Endodermal cell (in vitro differentiated cells): ENCODE results near the gene NPLOC4. TPM values are rescaled to one million over a fixed set of nuclear protein-coding genes. Genes with fewer than 3 reads are reported as not detected.

Experiments used
- DNase-seq: peaks from one replicate; pipeline ENCODE4 v3.0.0-alpha.2; 2017
- H3K27ac ChIP-seq: 2 replicates; pipeline ENCODE4 v1.5.1; 2013; ENCODE audit warnings: mild to moderate bottlenecking, low read depth, low read length, moderate library complexity
- H3K27me3 ChIP-seq: 2 replicates; pipeline ENCODE4 v1.6.1; 2013; ENCODE audit warnings: mild to moderate bottlenecking, low read length, moderate library complexity; ENCODE audit not compliant: insufficient read depth, control insufficient read depth, poor library complexity, severe bottlenecking
- H3K36me3 ChIP-seq: 2 replicates; pipeline ENCODE4 v1.7.0; 2013; ENCODE audit warnings: mild to moderate bottlenecking, low read length, moderate library complexity; ENCODE audit not compliant: control insufficient read depth, insufficient read depth
- H3K4me1 ChIP-seq: one replicate; pipeline ENCODE4 v1.7.0; 2013; ENCODE audit warnings: low read length; ENCODE audit not compliant: control insufficient read depth, insufficient read depth
- H3K4me3 ChIP-seq: 2 replicates; pipeline ENCODE4 v1.5.1; 2013; ENCODE audit warnings: mild to moderate bottlenecking, low read length, moderate library complexity
- H3K9ac ChIP-seq: 2 replicates; pipeline ENCODE4 v1.6.1; 2013; ENCODE audit warnings: mild to moderate bottlenecking, low read length, moderate library complexity; ENCODE audit not compliant: poor library complexity, severe bottlenecking; ENCODE audit errors: extremely low read depth
- H3K9me3 ChIP-seq: 2 replicates; pipeline ENCODE4 v1.6.1; 2013; ENCODE audit warnings: mild to moderate bottlenecking, low read length, moderate library complexity; ENCODE audit not compliant: control insufficient read depth
- H3K27ac Mint-ChIP-seq: 2 replicates; pipeline ENCODE4 v1.8.0; 2020; ENCODE audit warnings: mixed read lengths
- H3K27me3 Mint-ChIP-seq: 2 replicates; pipeline ENCODE4 v1.8.0; 2021; ENCODE audit warnings: mild to moderate bottlenecking, mixed read lengths; ENCODE audit not compliant: insufficient read depth
- H3K36me3 Mint-ChIP-seq: 2 replicates; pipeline ENCODE4 v1.8.0; 2020; ENCODE audit warnings: low read depth, mixed read lengths
- H3K4me1 Mint-ChIP-seq: 2 replicates; pipeline ENCODE4 v1.8.0; 2020; ENCODE audit warnings: mixed read lengths
- H3K4me3 Mint-ChIP-seq: 2 replicates; pipeline ENCODE4 v1.8.0; 2020; ENCODE audit warnings: mild to moderate bottlenecking, moderate library complexity, mixed read lengths
- H3K9me3 Mint-ChIP-seq: 2 replicates; pipeline ENCODE4 v1.8.0; 2020; ENCODE audit warnings: mild to moderate bottlenecking, mixed read lengths
- CTCF ChIP-seq: fragments of 200-600 bp; sonication (generic); conservative IDR thresholded peaks from 2 replicates; pipeline ENCODE4 v1.5.0; 2021; ENCODE audit warnings: antibody characterized with exemption, mild to moderate bottlenecking
- WGBS, 2 experiments: methylation state at CpG; one replicate each; pipeline versions ENCODE4 v1.1.5 to v1.1.7; 2013; ENCODE audit warnings: missing lambda C conversion rate in 2 of 2, mixed read lengths in 1 of 2; ENCODE audit not compliant: insufficient coverage in 1 of 2, insufficient read length in 1 of 2; 5-methylcytosine and 5-hydroxymethylcytosine counted together
- total RNA-seq, 2 donors: library from RNA; stranded (reverse); fragmentation: NEBNext Ultra II Directional in 1 of 2; extraction: Animal tissue kit (Norgen Biotek cat#: 25700) in 1 of 2; gene quantifications; 2 replicates in 1 of 2; 3 replicates in 1 of 2; pipeline ENCODE4 v1.2.1, GENCODE V29; 2021

Gene NPLOC4
- total RNA-seq, 2 donors from 2014 or later: 113 to 118 TPM

- Mint-ChIP-seq H3K27ac (no peak overlapping the region), H3K27me3 (peaks cover 26% of the 10 kb centered on the region), H3K4me3 (peak overlapping the region; percentile 26), H3K9me3 (peaks cover 11% of the 10 kb centered on the region), H3K36me3 (no peaks in the 10 kb centered on the region), H3K4me1 (peaks cover 4% of the 10 kb centered on the region)
- Histone ChIP-seq H3K27me3 (peaks cover 27% of the 10 kb centered on the region), H3K4me3 (peak overlapping the region; percentile 35), H3K9ac (no peak overlapping the region), H3K36me3 (no peaks in the 10 kb centered on the region), H3K4me1 (no peaks in the 10 kb centered on the region), H3K27ac (no peak overlapping the region), H3K9me3 (peaks cover 6% of the 10 kb centered on the region)
- WGBS, 2 experiments: 43 to 44% methylated on average over 18 to 21 of the region's 21 CpGs
- no peak for DNase-seq
- TF ChIP-seq CTCF: no peak
Measured at GRCh38 chr17:81647640-81648012, 10.7 kb upstream of the NPLOC4 start.

- H3K4me3 Mint-ChIP-seq: peak overlapping the region; percentile 26
- 81 to 83% methylated on average over 9 to 12 of the region's 12 CpGs for WGBS, 2 experiments
- Histone ChIP-seq H3K27ac (no peak overlapping the region), H3K36me3 (no peaks in the 10 kb centered on the region), H3K27me3 (peaks cover 27% of the 10 kb centered on the region), H3K9me3 (peaks cover 6% of the 10 kb centered on the region), H3K4me1 (no peaks in the 10 kb centered on the region), H3K4me3 (no peak overlapping the region), H3K9ac (no peak overlapping the region)
- H3K36me3 Mint-ChIP-seq: no peaks in the 10 kb centered on the region
- H3K9me3 Mint-ChIP-seq: peaks cover 11% of the 10 kb centered on the region
- no peak for TF ChIP-seq CTCF
- H3K27me3 Mint-ChIP-seq: peaks cover 26% of the 10 kb centered on the region
- DNase-seq: no peak
- peaks cover 4% of the 10 kb centered on the region for H3K4me1 Mint-ChIP-seq
- H3K27ac Mint-ChIP-seq: no peak overlapping the region
Measured at GRCh38 chr17:81646869-81647600, 10.1 kb upstream of the NPLOC4 start.

- H3K4me1 ChIP-seq: no peaks in the 10 kb centered on the region
- no peak overlapping the region for H3K4me3 ChIP-seq
- H3K27ac ChIP-seq: no peak overlapping the region
- no peak for TF ChIP-seq CTCF
- no peak overlapping the region for H3K9ac ChIP-seq
- 90 to 96% methylated on average over 24 to 29 of the region's 29 CpGs for WGBS, 2 experiments
- Mint-ChIP-seq H3K27me3 (peaks cover 26% of the 10 kb centered on the region), H3K4me3 (no peak overlapping the region), H3K4me1 (peaks cover 4% of the 10 kb centered on the region), H3K9me3 (peaks cover 11% of the 10 kb centered on the region), H3K36me3 (no peaks in the 10 kb centered on the region), H3K27ac (no peak overlapping the region)
- H3K36me3 ChIP-seq: no peaks in the 10 kb centered on the region
- H3K27me3 ChIP-seq: peaks cover 27% of the 10 kb centered on the region
- DNase-seq: no peak
- H3K9me3 ChIP-seq: peaks cover 6% of the 10 kb centered on the region
Measured at GRCh38 chr17:81644976-81645952, 8.4 kb upstream of the NPLOC4 start.
